A673 (cell line): ENCODE results near the gene NCOR2. TPM values are rescaled to one million over a fixed set of nuclear protein-coding genes. Genes with fewer than 3 reads are reported as not detected.

Source experiments
- BruUV-seq: library from RNA; stranded (reverse); fragments of 400-500 nt; replicated peaks from 2 replicates; lab custom pipeline; 2021; lab: Mats Ljungman, UMichigan
- CTCF ChIA-PET: fragments of 300-600 bp; sonication (Branson Sonifier 250); formaldehyde crosslinking; loops from one replicate; lab custom pipeline; 2022; ENCODE audit warnings: antibody characterized with exemption; lab: Charles Lee
- POLR2A ChIA-PET: fragments of 300-600 bp; sonication (Branson Sonifier 250); formaldehyde crosslinking; loops from one replicate; lab custom pipeline; 2022; ENCODE audit warnings: antibody characterized with exemption; ENCODE audit not compliant: low non-redundant PET; lab: Charles Lee
- DNase-seq: peaks from one replicate; pipeline ENCODE4 v3.0.0-alpha.2; 2015; ENCODE audit warnings: low spot score
- H3K27ac ChIP-seq: fragments of 200-600 bp; sonication (generic); 2 replicates; pipeline ENCODE4 v1.5.1; 2016; ENCODE audit warnings: mixed run types, low read depth, mild to moderate bottlenecking, mixed read lengths, antibody characterized with exemption, low read length; ENCODE audit not compliant: poor library complexity, severe bottlenecking
- H3K27me3 ChIP-seq: fragments of 200-600 bp; sonication (generic); replicated peaks from 2 replicates; pipeline ENCODE4 v1.6.1; 2017; ENCODE audit warnings: mixed run types, low read depth, mild to moderate bottlenecking, mixed read lengths, antibody characterized with exemption, low read length; ENCODE audit not compliant: insufficient read depth, poor library complexity
- H3K36me3 ChIP-seq: fragments of 200-600 bp; sonication (generic); 2 replicates; pipeline ENCODE4 v1.6.1; 2016; ENCODE audit warnings: mixed run types, mild to moderate bottlenecking, mixed read lengths, antibody characterized with exemption, low read length; ENCODE audit not compliant: insufficient read depth, poor library complexity, severe bottlenecking
- H3K4me1 ChIP-seq: fragments of 200-600 bp; sonication (generic); 2 replicates; pipeline ENCODE4 v1.6.1; 2017; ENCODE audit warnings: mixed run types, mild to moderate bottlenecking, mixed read lengths, antibody characterized with exemption, low read length; ENCODE audit not compliant: insufficient read depth, poor library complexity, severe bottlenecking
- H3K4me3 ChIP-seq: fragments of 200-600 bp; sonication (generic); 2 replicates; pipeline ENCODE4 v1.5.1; 2016; ENCODE audit warnings: low read depth, mixed run types, mild to moderate bottlenecking, mixed read lengths, low read length; ENCODE audit not compliant: poor library complexity, severe bottlenecking
- H3K9me3 ChIP-seq: fragments of 200-600 bp; sonication (generic); 2 replicates; pipeline ENCODE4 v1.6.1; 2016; ENCODE audit warnings: mixed run types, low read depth, mild to moderate bottlenecking, mixed read lengths, antibody characterized with exemption, low read length; ENCODE audit not compliant: poor library complexity, severe bottlenecking
- CTCF ChIP-seq: fragments of 300-800, 200-600 bp; sonication (generic); conservative IDR thresholded peaks from 2 replicates; pipeline ENCODE4 v1.5.1; 2017; ENCODE audit warnings: low read depth, mild to moderate bottlenecking, antibody characterized with exemption, low read length, moderate library complexity, mixed read lengths
- EZH2 ChIP-seq: fragments of 200-600 bp; sonication (generic); IDR thresholded peaks from 2 replicates; pipeline ENCODE4 v1.6.1; 2017; ENCODE audit warnings: borderline replicate concordance, low read depth, mild to moderate bottlenecking, mixed read lengths, antibody characterized with exemption, low read length; ENCODE audit not compliant: poor library complexity, severe bottlenecking
- intact Hi-C: fragments of 100-400 bp; cut with micrococcal nuclease; formaldehyde crosslinking; loops from one replicate; pipeline ENCODE4 v1.10.0; 2022; ENCODE audit not compliant: unreplicated experiment
- total RNA-seq: library from RNA; stranded (reverse); gene quantifications from 2 replicates; pipeline ENCODE4 v1.2.3, GENCODE V29; 2021

The NCOR2 gene
- total RNA-seq, 1 experiment from 2014 or later = 227 TPM

- BruUV-seq = no TSS peak
Measured at GRCh38 chr12:124594851-124595250, 27.4 kb upstream of the NCOR2 start.

GRCh38 chr12:124593851-124594401 is 26.5 kb upstream of the NCOR2 start:
- POLR2A ChIA-PET = no interaction called here
- peaks cover 4% of the 10 kb centered on the region for H3K4me1 ChIP-seq
- H3K4me3 ChIP-seq = no peak overlapping the region
- CTCF ChIA-PET = no interaction called here
- no peaks in the 10 kb centered on the region for H3K36me3 ChIP-seq
- no TSS peak for BruUV-seq
- H3K27me3 ChIP-seq = no peaks in the 10 kb centered on the region
- no peak for DNase-seq
- intact Hi-C loops = no loop called here
- TF ChIP-seq CTCF = no peak
- TF ChIP-seq EZH2 = no peak
- H3K9me3 ChIP-seq = no peaks in the 10 kb centered on the region
- H3K27ac ChIP-seq = no peak overlapping the region

More at GRCh38 chr12:124594851-124595250, 27.4 kb upstream of the NCOR2 start:
- DNase-seq = no peak
- H3K4me3 ChIP-seq = no peak overlapping the region
- H3K36me3 ChIP-seq = no peaks in the 10 kb centered on the region
- no peaks in the 10 kb centered on the region for H3K9me3 ChIP-seq
- intact Hi-C loops = no loop called here
- ChIA-PET CTCF (no interaction called here), POLR2A (no interaction called here)
- TF ChIP-seq EZH2 = no peak
- TF ChIP-seq CTCF = no peak
- H3K27ac ChIP-seq = no peak overlapping the region
- H3K4me1 ChIP-seq = no peaks in the 10 kb centered on the region
- no peaks in the 10 kb centered on the region for H3K27me3 ChIP-seq

GRCh38 chr12:124593176-124593575 is 25.8 kb upstream of the NCOR2 start:
- intact Hi-C loops = no loop called here
- Histone ChIP-seq H3K4me1 (peaks cover 9% of the 10 kb centered on the region), H3K4me3 (no peak overlapping the region), H3K36me3 (no peaks in the 10 kb centered on the region), H3K27me3 (no peaks in the 10 kb centered on the region), H3K9me3 (no peaks in the 10 kb centered on the region), H3K27ac (no peak overlapping the region)
- no TSS peak for BruUV-seq
- ChIA-PET CTCF (no interaction called here), POLR2A (no interaction called here)
- TF ChIP-seq EZH2 = no peak
- no peak for DNase-seq

GRCh38 chr12:124592481-124593160 is 25.2 kb upstream of the NCOR2 start:
- Histone ChIP-seq H3K27me3 (no peaks in the 10 kb centered on the region), H3K4me3 (no peak overlapping the region), H3K9me3 (no peaks in the 10 kb centered on the region), H3K36me3 (no peaks in the 10 kb centered on the region), H3K4me1 (peaks cover 9% of the 10 kb centered on the region), H3K27ac (no peak overlapping the region)
- BruUV-seq = no TSS peak
- TF ChIP-seq CTCF (no peak), EZH2 (no peak)
- ChIA-PET CTCF (interaction anchor here (0.6 kb wide), 1 partner anchor 73 kb away, joined by 3 read pairs; no protein-coding TSS in a partner anchor), POLR2A (no interaction called here)
- intact Hi-C loops = no loop called here
- no peak for DNase-seq
